G401.6 (cell line): ENCODE measurements around the gene GPN1.
"Not testable (repeated sequence)": the region's sequence is repeated elsewhere in the genome, so short reads cannot be mapped to it uniquely, and the experiment has no call there.

ENCODE experiments used
- FAIRE-seq: peaks from 2 replicates; lab custom pipeline; 2012; peaks lifted over from hg19 to GRCh38; lab: Jason Lieb, UNC

Gene GPN1

DNA sequence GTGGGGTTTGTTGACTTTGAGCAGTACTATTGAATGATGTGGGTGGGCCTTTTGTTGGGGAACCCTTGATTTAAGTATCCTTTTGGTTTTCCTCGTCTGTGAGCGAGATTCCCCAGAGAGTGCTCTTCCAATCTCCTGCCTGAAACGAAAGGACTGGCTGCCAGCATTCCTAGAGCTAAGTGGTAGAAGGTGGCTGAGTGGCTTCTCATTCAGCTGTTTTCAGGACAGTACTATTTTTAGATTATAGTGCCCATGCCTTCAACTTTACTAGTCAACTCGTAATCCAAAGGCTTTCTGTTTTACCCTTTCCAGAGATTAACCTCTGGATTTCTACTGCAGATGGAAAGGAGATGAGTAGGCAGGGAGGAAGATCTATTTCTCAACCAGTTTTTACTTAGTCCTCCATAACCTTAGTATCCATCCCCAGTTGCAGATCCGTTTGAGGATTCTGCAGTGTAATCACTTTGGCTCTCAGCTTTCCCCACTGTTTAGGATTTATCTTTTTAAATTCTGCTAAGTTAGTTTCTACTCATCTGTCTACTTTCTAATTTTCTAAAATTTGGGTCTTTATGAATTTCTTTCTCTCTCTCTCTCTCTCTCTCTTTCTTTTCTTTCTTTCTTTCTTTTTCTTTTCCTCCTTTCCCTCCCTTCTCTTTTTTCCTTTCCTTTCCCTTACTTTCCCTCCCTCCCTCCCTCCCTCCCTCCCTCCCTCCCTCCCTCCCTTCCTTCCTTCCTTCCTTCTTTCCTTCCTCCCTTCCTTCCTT, 44.1 kb downstream of the GPN1 start:
- no peak for FAIRE-seq

DNA sequence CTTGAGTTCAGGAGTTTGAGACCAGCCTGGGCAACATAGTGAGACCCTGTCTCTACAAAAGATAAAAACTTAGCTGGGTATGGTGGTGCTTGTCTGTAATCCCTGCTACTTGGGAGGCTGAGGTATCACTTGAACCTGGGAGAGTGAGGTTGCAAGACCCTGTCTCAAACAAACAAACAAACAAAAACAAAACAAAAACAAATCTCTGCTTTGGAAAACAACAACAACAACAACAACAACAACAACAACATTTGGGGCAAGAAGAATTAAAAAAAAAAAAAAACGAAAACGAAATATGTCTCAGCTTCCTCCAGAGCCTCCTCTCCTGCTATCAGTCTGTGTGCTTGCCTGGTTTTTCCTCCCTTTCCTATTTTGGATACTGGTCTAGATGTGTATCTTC, 51.7 kb downstream of the GPN1 start:
- FAIRE-seq = no peak

DNA sequence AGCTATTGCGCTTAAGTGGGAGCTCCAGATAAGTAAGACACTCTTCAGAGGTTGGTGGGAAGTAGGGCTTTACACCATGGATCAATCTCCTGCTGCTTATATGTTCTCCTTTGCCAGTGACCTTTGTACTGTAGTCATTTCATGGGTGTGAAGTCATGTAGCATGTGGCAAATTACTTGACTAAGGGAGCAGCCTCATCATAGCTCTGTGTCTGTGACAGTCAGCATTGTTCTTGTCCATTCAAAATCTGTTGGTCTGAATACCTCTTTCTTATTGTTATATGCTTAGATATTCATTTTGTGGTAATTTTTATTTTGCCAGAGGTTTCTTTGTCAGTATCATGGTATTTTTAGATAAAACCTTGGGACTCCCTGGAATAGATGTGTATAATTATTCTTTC, 53.0 kb downstream of the GPN1 start:
- FAIRE-seq = no peak

DNA sequence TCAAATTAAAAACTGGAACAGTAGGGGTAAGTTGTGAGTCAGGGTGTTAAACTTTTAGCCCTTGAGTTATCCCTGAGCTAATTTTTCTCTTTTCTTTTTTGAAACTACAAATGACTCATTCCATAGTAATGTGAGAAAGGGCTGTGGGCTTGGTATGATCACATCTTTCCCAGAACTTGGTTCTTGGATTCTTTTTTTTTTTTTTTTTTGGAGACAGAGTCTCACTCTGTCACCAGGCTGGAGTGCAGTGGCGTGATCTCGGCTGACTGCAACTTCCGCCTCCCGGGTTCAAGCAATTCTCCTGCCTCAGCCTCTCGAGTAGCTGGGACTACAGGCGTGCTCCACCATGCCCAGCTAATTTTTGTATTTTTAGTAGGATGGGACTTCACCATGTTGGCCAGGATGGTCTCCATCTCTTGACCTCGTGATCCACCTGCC, 53.5 kb downstream of the GPN1 start:
- FAIRE-seq = not testable (repeated sequence)

DNA sequence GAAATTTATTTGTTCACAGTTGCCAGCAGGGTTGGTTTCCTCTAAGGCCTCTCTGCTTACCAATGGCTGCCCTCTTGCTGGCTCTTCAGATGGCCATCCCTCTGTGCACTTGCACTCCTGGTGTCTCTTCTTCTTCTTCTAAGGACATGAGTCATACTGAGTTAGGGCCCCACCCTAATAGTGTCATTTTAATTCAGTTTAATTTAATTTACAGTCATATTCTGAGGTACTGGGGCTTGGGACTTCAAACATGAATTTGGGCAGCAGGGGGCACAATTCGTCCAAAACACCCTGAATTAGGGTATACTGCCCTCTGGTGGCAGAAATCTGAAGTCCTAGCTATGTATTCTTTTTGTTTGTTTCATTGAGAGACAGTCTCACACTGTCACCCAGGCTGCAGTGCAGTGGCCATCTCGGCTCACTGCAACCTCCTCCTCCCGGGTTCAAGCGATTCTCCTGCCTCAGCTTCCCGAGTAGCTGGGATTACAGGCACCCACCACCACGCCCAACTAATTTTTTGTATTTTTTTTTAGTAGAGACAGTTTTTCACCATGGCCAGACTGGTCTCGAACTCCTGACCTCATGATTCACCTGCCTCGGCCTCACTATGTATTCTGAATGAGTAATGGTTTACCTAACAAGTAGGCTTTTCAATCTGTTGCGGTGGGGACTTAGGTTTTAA, 54.7 kb downstream of the GPN1 start:
- peak; percentile 77 for FAIRE-seq

DNA sequence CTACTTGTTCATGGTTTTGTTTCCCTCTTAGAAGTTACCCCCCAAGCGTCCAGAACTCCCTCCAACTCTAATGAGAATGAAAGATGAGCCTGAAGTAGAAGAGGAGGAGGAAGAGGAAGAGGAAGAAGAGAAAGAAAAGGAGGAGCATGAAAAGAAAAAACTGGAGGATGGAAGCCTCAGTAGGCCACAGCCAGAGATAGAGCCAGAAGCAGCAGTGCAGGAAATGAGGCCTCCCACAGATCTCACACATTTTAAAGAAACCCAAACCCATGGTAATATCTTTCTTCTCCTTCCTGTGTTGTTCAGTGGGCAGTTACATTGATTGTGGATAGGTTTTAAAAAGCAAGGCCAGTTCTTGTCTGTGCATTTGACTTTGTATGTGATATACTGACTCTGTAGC, 56.2 kb downstream of the GPN1 start:
- not testable (repeated sequence) for FAIRE-seq

DNA sequence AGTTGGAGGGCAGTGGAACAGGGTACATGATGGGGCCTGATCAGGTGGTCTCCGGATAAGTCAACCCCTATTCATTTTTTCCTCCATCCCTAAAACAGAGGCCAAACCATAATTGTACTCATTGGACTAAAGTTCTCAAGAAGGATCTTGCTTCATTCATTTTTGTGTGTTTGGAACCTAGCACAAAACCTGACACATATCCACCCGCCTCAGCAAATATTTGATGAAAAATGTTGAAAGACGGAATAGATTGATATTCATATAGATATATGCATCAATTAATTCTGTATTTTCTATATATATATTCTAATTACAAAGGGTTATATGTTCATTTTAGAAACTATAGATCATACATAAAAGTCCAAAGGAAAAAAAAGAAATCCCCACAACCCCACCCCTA, 56.7 kb downstream of the GPN1 start:
- FAIRE-seq = no peak

DNA sequence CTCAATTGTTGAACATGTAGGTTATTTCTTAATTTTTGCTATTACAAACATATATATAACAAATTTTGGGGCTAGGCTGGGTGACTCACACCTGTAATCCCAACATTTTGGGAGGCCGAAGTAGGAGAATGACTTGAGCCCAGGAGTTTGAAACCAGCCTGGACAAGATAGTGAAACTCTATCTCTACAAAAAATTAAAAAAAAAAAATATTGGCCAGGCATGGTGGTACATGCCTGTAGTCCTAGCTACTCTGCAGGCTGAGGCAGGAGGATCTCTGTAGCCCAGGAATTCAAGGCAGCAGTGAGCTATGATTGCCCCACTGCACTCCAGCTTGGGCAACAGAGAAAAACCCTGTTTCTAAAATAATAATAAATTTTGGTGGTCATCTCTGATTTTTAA, 58.4 kb downstream of the GPN1 start:
- no peak for FAIRE-seq

DNA sequence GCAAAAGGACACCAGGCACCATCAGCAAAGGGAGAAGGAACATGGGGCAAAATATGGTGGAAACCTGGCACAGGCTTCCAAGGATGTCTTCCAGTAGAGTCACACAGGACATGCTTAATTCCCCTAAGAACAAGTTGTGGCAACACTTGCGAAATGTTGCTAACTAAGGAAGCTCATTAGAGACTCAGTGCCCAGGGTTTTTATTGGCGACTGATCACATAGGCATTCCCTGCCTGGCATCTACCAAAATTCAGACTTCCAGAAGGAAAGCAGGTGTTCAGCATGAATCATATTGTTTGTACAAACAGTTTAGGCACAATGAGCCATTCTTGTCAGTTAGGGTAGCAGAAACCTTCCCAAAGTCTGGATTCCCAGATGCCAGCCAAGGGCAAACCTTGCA, 60.6 kb downstream of the GPN1 start:
- FAIRE-seq = no peak

DNA sequence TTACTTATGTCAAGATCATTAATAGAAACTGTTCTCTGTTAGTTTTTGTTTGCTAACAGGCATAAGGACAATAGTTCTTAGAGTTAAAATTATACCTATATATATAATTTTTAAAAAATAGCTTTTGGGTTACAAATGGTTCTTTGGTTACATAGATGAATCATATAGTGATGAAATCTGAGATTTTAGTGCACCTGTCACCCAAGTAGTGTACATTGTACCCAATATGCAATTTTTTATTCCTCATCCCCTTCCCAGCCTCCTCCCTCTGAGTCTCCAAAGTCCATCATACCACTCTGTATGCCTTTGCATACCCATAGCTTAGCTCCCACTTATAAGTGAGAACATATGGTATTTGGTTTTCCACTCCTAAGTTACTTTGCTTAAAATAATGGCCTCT, 61.2 kb downstream of the GPN1 start:
- FAIRE-seq = no peak

DNA sequence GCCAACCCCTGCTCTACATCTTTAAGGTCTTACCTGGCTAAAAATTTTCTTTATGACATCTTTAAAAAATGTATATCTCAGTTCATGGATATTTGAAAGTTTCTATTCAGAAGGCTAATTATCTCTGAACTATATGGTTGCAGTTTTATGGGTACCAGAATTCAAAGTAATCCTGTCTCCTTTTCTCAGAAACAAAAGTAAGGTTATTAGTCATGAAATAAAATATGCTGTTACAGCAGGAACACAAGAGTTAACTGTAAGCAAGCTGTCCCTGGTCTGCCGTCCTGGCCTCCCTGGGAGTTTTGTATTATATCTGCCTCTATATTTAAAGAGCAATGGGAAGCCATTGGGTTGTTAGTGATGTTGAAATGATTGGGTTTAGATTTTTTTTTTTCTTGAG, 68.8 kb downstream of the GPN1 start:
- FAIRE-seq = no peak
